H1 (cell line): ENCODE data around the gene CRHR1. TPM values are rescaled to one million over a fixed set of nuclear protein-coding genes. Genes with fewer than 3 reads are reported as not detected.

Experiments used
- CTCF ChIA-PET: fragments of 300-600 bp; sonication (Branson Sonifier 250); formaldehyde crosslinking; loops from one replicate; lab custom pipeline; 2021; ENCODE audit not compliant: partially characterized antibody; lab: Charles Lee
- POLR2A ChIA-PET: fragments of 300-600 bp; sonication (Branson Sonifier 250); formaldehyde crosslinking; loops from one replicate; lab custom pipeline; 2021; ENCODE audit warnings: inconsistent platforms; ENCODE audit not compliant: partially characterized antibody; lab: Charles Lee
- DNase-seq, 2 experiments: peaks; one replicate each; pipeline versions ENCODE4 v3.0.0 to v3.0.0-alpha.2; 2010 to 2022; ENCODE audit warnings: low spot score in 2 of 2, low read depth in 1 of 2, mixed read lengths in 1 of 2
- FAIRE-seq: peaks from 2 replicates; lab custom pipeline; 2011; peaks lifted over from hg19 to GRCh38; lab: Jason Lieb, UNC
- H2AFZ ChIP-seq: 2 replicates; pipeline ENCODE4 v1.8.1; 2012; ENCODE audit warnings: low read length, inconsistent platforms
- H2AK5ac ChIP-seq: 2 replicates; pipeline ENCODE4 v1.6.1; 2013; ENCODE audit warnings: low read depth, low read length
- H2BK120ac ChIP-seq: replicated peaks from 2 replicates; pipeline ENCODE3; 2013; ENCODE audit warnings: low read depth, low read length, inconsistent platforms
- H2BK12ac ChIP-seq: 2 replicates; pipeline ENCODE4 v1.6.1; 2013; ENCODE audit warnings: low read depth, low read length
- H2BK15ac ChIP-seq: 2 replicates; pipeline ENCODE4 v1.6.1; 2013; ENCODE audit warnings: low read length
- H2BK20ac ChIP-seq: 2 replicates; pipeline ENCODE4 v1.6.1; 2013; ENCODE audit warnings: low read length
- H2BK5ac ChIP-seq: 2 replicates; pipeline ENCODE4 v1.6.1; 2013; ENCODE audit warnings: low read depth, low read length
- H3K14ac ChIP-seq: 2 replicates; pipeline ENCODE4 v1.6.1; 2013; ENCODE audit warnings: inconsistent platforms; ENCODE audit not compliant: insufficient read length
- H3K18ac ChIP-seq: 2 replicates; pipeline ENCODE4 v1.6.1; 2013; ENCODE audit warnings: low read length; ENCODE audit errors: extremely low read depth
- H3K23ac ChIP-seq: 2 replicates; pipeline ENCODE4 v1.6.1; 2013; ENCODE audit warnings: inconsistent platforms; ENCODE audit not compliant: insufficient read length
- H3K23me2 ChIP-seq: 2 replicates; pipeline ENCODE4 v1.6.1; 2013; ENCODE audit warnings: low read depth, low read length
- H3K27ac ChIP-seq: 2 replicates; pipeline ENCODE4 v1.6.1; 2011; ENCODE audit warnings: low read depth, low read length, inconsistent platforms
- H3K27me3 ChIP-seq, 4 experiments: replicated peaks in 1 of 4; 1 replicate in 1 of 4; 2 replicates in 3 of 4; pipeline versions ENCODE4 v1.6.1 to v1.8.1; 2011 to 2013; ENCODE audit warnings: low read length in 3 of 4, mild to moderate bottlenecking in 3 of 4, inconsistent platforms in 2 of 4, mixed read lengths in 2 of 4, moderate library complexity in 1 of 4; ENCODE audit not compliant: control insufficient read depth in 3 of 4, insufficient read depth in 3 of 4; ENCODE audit errors: extremely low read depth in 1 of 4
- H3K36me3 ChIP-seq, 4 experiments: 2 replicates each; pipeline versions ENCODE4 v1.6.1 to v1.8.1; 2011 to 2013; ENCODE audit warnings: mild to moderate bottlenecking in 4 of 4, low read length in 3 of 4, moderate library complexity in 2 of 4, control low read depth in 1 of 4, inconsistent platforms in 1 of 4; ENCODE audit not compliant: insufficient read depth in 4 of 4, control insufficient read depth in 2 of 4
- H3K4ac ChIP-seq: replicated peaks from 2 replicates; pipeline ENCODE3; 2013; ENCODE audit warnings: low read length, low read depth, mixed read lengths, inconsistent platforms; ENCODE audit not compliant: insufficient read length
- H3K4me1 ChIP-seq, 4 experiments: replicated peaks in 1 of 4; 1 replicate in 1 of 4; 2 replicates in 3 of 4; pipeline versions ENCODE4 v1.6.1 to v1.8.1; 2011 to 2013; ENCODE audit warnings: low read length in 3 of 4, inconsistent platforms in 2 of 4, mixed read lengths in 1 of 4; ENCODE audit not compliant: insufficient read depth in 4 of 4, control insufficient read depth in 3 of 4
- H3K4me2 ChIP-seq, 2 experiments: 2 replicates each; pipeline versions ENCODE4 v1.6.1 to v1.8.1; 2011 to 2013; ENCODE audit warnings: low read depth in 2 of 2, low read length in 2 of 2, control low read depth in 1 of 2, inconsistent platforms in 1 of 2, mild to moderate bottlenecking in 1 of 2; ENCODE audit not compliant: insufficient read depth in 1 of 2
- H3K4me3 ChIP-seq, 4 experiments: fragments of 200-600, 300-600 bp in 1 of 4; sonication (generic), shearing (Covaris generic), sonication (Bioruptor Twin) in 1 of 4; 2 replicates each; pipeline versions ENCODE4 v1.5.1 to v1.8.1; 2011 to 2016; ENCODE audit warnings: low read length in 4 of 4, low read depth in 3 of 4, control low read depth in 2 of 4, inconsistent platforms in 2 of 4, mild to moderate bottlenecking in 2 of 4, mixed read lengths in 1 of 4, moderate library complexity in 1 of 4; ENCODE audit not compliant: insufficient read depth in 2 of 4; ENCODE audit errors: extremely low read depth in 1 of 4
- H3K56ac ChIP-seq: replicated peaks from 2 replicates; pipeline ENCODE3; 2013; ENCODE audit warnings: low read depth, mild to moderate bottlenecking, mixed read lengths, low read length, inconsistent platforms; ENCODE audit not compliant: insufficient read length
- H3K79me1 ChIP-seq: 2 replicates; pipeline ENCODE4 v1.6.1; 2013; ENCODE audit warnings: low read depth, low read length, control low read depth
- H3K79me2 ChIP-seq, 2 experiments: 2 replicates each; pipeline versions ENCODE4 v1.6.1 to v1.8.1; 2012 to 2013; ENCODE audit warnings: low read length in 2 of 2, mild to moderate bottlenecking in 2 of 2, inconsistent platforms in 1 of 2; ENCODE audit not compliant: insufficient read depth in 2 of 2, control insufficient read depth in 1 of 2
- H3K9ac ChIP-seq, 4 experiments: replicated peaks in 1 of 4; 1 replicate in 1 of 4; 2 replicates in 3 of 4; pipeline versions ENCODE4 v1.6.1 to v1.8.1; 2011 to 2013; ENCODE audit warnings: low read depth in 3 of 4, low read length in 3 of 4, control low read depth in 2 of 4, mild to moderate bottlenecking in 2 of 4, moderate library complexity in 2 of 4, inconsistent platforms in 1 of 4; ENCODE audit errors: extremely low read depth in 1 of 4
- H3K9me3 ChIP-seq, 2 experiments: 2 replicates each; pipeline versions ENCODE4 v1.6.1 to v1.8.1; 2012 to 2013; ENCODE audit warnings: mild to moderate bottlenecking in 2 of 2, moderate library complexity in 2 of 2, control low read depth in 1 of 2, inconsistent platforms in 1 of 2, low read depth in 1 of 2, low read length in 1 of 2, mixed read lengths in 1 of 2; ENCODE audit not compliant: insufficient read depth in 2 of 2
- H4K20me1 ChIP-seq, 2 experiments: replicated peaks in 1 of 2; 2 replicates each; pipeline versions ENCODE3 to v1.8.1; 2011 to 2013; ENCODE audit warnings: inconsistent platforms in 2 of 2, low read length in 2 of 2, mild to moderate bottlenecking in 1 of 2; ENCODE audit not compliant: insufficient read depth in 2 of 2, control insufficient read depth in 1 of 2
- H4K5ac ChIP-seq: 2 replicates; pipeline ENCODE4 v1.6.1; 2013; ENCODE audit warnings: low read length, low read depth, mixed read lengths, inconsistent platforms; ENCODE audit not compliant: insufficient read length
- H4K8ac ChIP-seq: 2 replicates; pipeline ENCODE4 v1.8.0; 2013; ENCODE audit warnings: mild to moderate bottlenecking, moderate library complexity, low read length, inconsistent platforms; ENCODE audit not compliant: insufficient read depth; ENCODE audit errors: extremely low read depth
- H4K91ac ChIP-seq: replicated peaks from 2 replicates; pipeline ENCODE3; 2013; ENCODE audit warnings: low read length, mixed read lengths, inconsistent platforms; ENCODE audit not compliant: insufficient read length
- CHD2 ChIP-seq: IDR thresholded peaks from 2 replicates; pipeline ENCODE4 v1.6.1; 2012; ENCODE audit warnings: low read length, improper control_type of control experiment
- CREB1 ChIP-seq: IDR thresholded peaks from 2 replicates; pipeline ENCODE4 v1.6.1; 2012; ENCODE audit warnings: inconsistent platforms
- EZH2 ChIP-seq: fragments of 200-600 bp; sonication (generic); IDR thresholded peaks from 2 replicates; pipeline ENCODE4 v1.7.1; 2012; ENCODE audit warnings: low read depth, mild to moderate bottlenecking, moderate library complexity, low read length, inconsistent platforms; ENCODE audit not compliant: severe bottlenecking
- GTF2F1 ChIP-seq: IDR thresholded peaks from 2 replicates; pipeline ENCODE4 v1.6.1; 2012; ENCODE audit warnings: low read depth, low read length, improper control_type of control experiment, borderline replicate concordance
- SIN3A ChIP-seq, 2 experiments: IDR thresholded peaks in 1 of 2; conservative IDR thresholded peaks in 1 of 2; 2 replicates each; pipeline ENCODE4 v1.6.1; 2011 to 2012; ENCODE audit warnings: low read length in 2 of 2, improper control_type of control experiment in 1 of 2, low read depth in 1 of 2, mild to moderate bottlenecking in 1 of 2
- TEAD4 ChIP-seq: IDR thresholded peaks from 2 replicates; pipeline ENCODE4 v1.6.1; 2012; ENCODE audit warnings: low read depth, low read length, inconsistent platforms, mixed read lengths
- WGBS, 2 experiments: shearing (Covaris generic) in 1 of 2; methylation state at CpG; one replicate each; pipeline versions ENCODE4 v1.1.6 to v1.1.7; 2013 to 2015; ENCODE audit warnings: low lambda C conversion rate in 2 of 2, mixed read lengths in 2 of 2, inconsistent platforms in 1 of 2, low coverage in 1 of 2, missing lambda C conversion rate in 1 of 2; ENCODE audit not compliant: insufficient replicate concordance in 2 of 2, insufficient coverage in 1 of 2, insufficient read length in 1 of 2; ENCODE audit errors: extremely low coverage in 1 of 2, missing lambda C conversion rate in 1 of 2; 5-methylcytosine and 5-hydroxymethylcytosine counted together
- polyA plus RNA-seq, 7 experiments: library from polyadenylated mRNA; depleted of rRNA in 3 of 7; stranded (reverse) in 5 of 7; unstranded in 2 of 7; fragments of >200 nt in 5 of 7; fragments of 200-250 nt in 2 of 7; gene quantifications; 1 replicate in 5 of 7; 2 replicates in 1 of 7; 4 replicates in 1 of 7; pipeline versions ENCODE4 v1.2.1 to v1.2.3, GENCODE V29; 2011 to 2013; ENCODE audit warnings: missing spikeins in 2 of 7, mixed read lengths in 2 of 7
- total RNA-seq: library from RNA; stranded (reverse); fragmentation: NEBNext Ultra II Directional; extraction: Animal tissue kit (Norgen Biotek cat#: 25700); gene quantifications from 2 replicates; pipeline ENCODE4 v1.2.1, GENCODE V29; 2021

Gene CRHR1
- total and polyA plus RNA-seq, 2 of the 8 experiments (the other 6 are each of a cell fraction or from before 2014, with no cell fraction given): 0.56 to 1.7 TPM

- Histone ChIP-seq H3K4me3 (no peak overlapping the region), H3K9me3 (no peaks in the 10 kb centered on the region), H2BK20ac (no peak overlapping the region), H3K23ac (no peak overlapping the region), H2BK12ac (no peak overlapping the region), H3K36me3 (no peaks in the 10 kb centered on the region), H3K4ac (no peak overlapping the region), H3K18ac (0 out of 2 replicates have a peak overlapping the region, but pooled peaks have one; percentile 48), H3K79me2 (no peaks in the 10 kb centered on the region), H3K4me2 (no peak overlapping the region), H4K91ac (no peak overlapping the region), H3K79me1 (no peaks in the 10 kb centered on the region), H2AK5ac (no peak overlapping the region), H3K14ac (no peak overlapping the region), H3K4me1 (peaks cover 0 to 8% (median 3%) of the 10 kb centered on the region in 4 experiments; a peak in 3 of 7 replicates), H4K20me1 (no peaks in the 10 kb centered on the region), H3K27me3 (peaks cover 0 to 16% (median 1%) of the 10 kb centered on the region in 4 experiments; a peak in 3 of 7 replicates), H3K56ac (no peak overlapping the region), H3K27ac (no peak overlapping the region), H4K5ac (no peak overlapping the region), H3K9ac (no peak overlapping the region), H2AFZ (no peak overlapping the region), H4K8ac (0 out of 2 replicates have a peak overlapping the region, but pooled peaks have one; percentile 66), H2BK120ac (no peak overlapping the region), H2BK5ac (no peak overlapping the region), H2BK15ac (0 out of 2 replicates have a peak overlapping the region, but pooled peaks have one; percentile 72), H3K23me2 (0 out of 2 replicates have a peak, but pooled peaks cover 1% of the 10 kb centered on the region)
- POLR2A ChIA-PET: no interaction called here
- no peak for FAIRE-seq
- no peak for DNase-seq
- TF ChIP-seq CREB1 (no peak), GTF2F1 (no peak), CHD2 (no peak), TEAD4 (no peak), EZH2 (no peak), SIN3A (conservative IDR thresholded peaks at IDR 0.05 in 1 of 2, IDR thresholded peaks at IDR 0.05 in 1 of 2; ENCODE audit: low read depth in 1 of 2, low read length in 2 of 2) (no peak)
- WGBS, 2 experiments: 85% methylated on average over 20 of the region's 22 CpGs; no CpG with 5 or more reads in 1 of the 2 experiments
- CTCF ChIA-PET: interaction anchor here (0.9 to 5.2 kb wide), 7 partner anchors 11 to 145 kb away, joined by 3 to 50 read pairs (median 6); partner anchors contain the start of gene CRHR1
These were observed 9.1 kb downstream of the CRHR1 start for GRCh38 chr17:45792995-45793755.
